HFF-Myc (cell line): ENCODE results near the gene MBTPS1.

Experiments
- DNase-seq: peaks from one replicate; pipeline ENCODE4 v3.0.0-alpha.2; 2011; ENCODE audit warnings: low read depth; ENCODE audit errors: extremely low read depth
- H3K4me3 ChIP-seq: replicated peaks from 2 replicates; pipeline ENCODE4 v1.5.1; 2011; ENCODE audit warnings: low read depth, mild to moderate bottlenecking, control low read depth, low read length
- CTCF ChIP-seq: IDR thresholded peaks from 2 replicates; pipeline ENCODE4 v1.5.1; 2012; ENCODE audit warnings: mild to moderate bottlenecking, low read depth, low read length, control low read depth; ENCODE audit errors: missing control alignments

The MBTPS1 gene

GRCh38 chr16:84138500-84138823 is 21.7 kb upstream of the MBTPS1 start:
- no peak for DNase-seq
- no peak overlapping the region for H3K4me3 ChIP-seq
- no peak for TF ChIP-seq CTCF

GRCh38 chr16:84137769-84138357 is 21.1 kb upstream of the MBTPS1 start:
- no peak for DNase-seq
- no peak for TF ChIP-seq CTCF
- H3K4me3 ChIP-seq, result no peak overlapping the region

- no peak overlapping the region for H3K4me3 ChIP-seq
- no peak for DNase-seq
- TF ChIP-seq CTCF, result no peak
Observed at GRCh38 chr16:84137287-84137686, 20.5 kb upstream of the MBTPS1 start.

- no peak overlapping the region for H3K4me3 ChIP-seq
- TF ChIP-seq CTCF, result no peak
Observed at GRCh38 chr16:84136331-84137125, 19.8 kb upstream of the MBTPS1 start.

GRCh38 chr16:84132527-84133285 is 16.0 kb upstream of the MBTPS1 start:
- no peak overlapping the region for H3K4me3 ChIP-seq
- no peak for TF ChIP-seq CTCF
- no peak for DNase-seq

More at GRCh38 chr16:84136331-84137125, 19.8 kb upstream of the MBTPS1 start:
- DNase-seq, result no peak

GRCh38 chr16:84131117-84131516 is 14.4 kb upstream of the MBTPS1 start:
- no peak for TF ChIP-seq CTCF
- DNase-seq, result no peak
- H3K4me3 ChIP-seq, result no peak overlapping the region
